ENCODE data around the gene PRR33.

PRR33 gene

DNA sequence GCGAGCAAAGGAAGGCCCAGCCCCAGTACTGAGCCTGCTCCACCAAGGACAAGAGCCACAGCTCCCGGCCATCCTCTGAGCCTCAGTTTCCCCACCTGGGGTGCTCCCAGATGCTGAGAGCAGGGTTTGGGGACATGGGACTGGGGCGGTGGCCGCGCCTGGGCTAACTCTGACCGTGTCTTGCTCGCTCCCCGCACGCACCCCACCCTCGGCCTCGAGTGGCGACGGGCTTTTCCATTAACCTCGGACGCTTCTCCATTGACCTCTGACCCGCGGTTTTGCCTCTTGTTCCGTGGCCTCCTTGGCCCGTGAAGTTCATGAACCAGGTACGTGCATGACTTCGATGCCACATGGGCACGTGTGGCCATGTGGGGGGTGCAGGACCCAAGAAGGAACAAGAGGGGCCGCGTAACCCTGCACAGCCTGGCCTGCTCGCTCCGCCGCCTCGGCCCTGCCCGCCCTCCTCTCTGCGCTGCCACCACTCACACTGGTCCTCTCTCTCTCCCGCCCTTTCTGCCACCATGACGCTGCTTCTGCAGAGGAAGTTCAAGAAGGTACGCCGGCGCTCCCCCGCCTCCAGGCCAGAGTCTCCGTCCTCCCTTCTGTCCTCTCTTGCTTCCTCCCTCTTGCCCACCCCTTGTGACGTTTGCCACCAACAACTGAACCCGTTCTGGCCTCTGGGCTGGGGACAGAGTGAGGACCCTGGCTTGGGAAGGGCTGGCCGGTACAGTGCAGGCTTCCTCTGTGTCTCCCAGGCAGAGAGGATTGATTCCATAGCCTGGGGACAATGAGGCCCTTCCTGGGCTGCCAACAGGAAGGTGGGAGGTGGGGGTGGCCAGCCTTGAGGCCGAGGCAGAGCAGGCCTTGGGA is 34.7 kb upstream of the PRR33 start:
- peaks cover 12% of the 10 kb centered on the region for H3K27me3 ChIP-seq (ENCODE audit: control insufficient read depth, insufficient read depth, low read length)

DNA sequence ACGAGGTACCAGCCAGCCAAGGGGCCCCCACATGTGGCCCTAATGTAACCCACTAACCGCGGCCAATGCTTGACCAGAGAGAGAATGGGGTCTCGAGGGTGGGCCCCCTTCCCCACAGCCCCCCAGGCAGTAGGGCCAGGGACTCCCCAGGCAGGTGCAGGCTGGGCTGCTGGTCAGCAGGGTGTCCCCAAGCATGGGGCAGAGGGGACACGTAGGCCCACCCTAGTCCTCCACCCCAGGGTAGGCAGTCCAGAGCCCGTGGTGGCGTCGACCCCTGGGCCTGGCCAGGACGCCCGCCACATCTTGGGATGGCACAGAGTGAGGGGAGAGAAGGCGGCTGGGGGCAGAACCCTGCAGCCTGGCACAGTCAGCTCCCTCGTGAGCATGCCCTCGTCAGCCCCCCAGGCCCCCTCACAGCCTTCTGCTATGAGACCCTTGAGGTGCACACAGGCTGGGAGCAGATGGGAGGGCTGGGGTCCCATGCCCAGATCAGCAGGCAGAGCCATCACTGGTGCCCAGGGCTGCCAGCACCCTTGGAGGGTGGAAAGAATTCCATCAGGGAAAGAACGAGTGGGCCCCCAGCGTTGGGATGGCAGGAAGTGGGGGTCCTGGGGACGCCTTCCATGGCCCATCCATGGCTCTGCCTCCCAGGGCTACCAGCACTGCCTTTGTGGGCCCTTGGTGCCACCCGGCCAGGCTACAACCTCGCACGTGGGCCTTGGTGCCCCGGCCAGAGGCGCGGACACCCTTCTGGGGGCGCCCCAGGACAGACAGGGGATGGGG is 33.9 kb upstream of the PRR33 start:
- Histone ChIP-seq H3K4me3 (ENCODE audit: low read length) (no peak overlapping the region), H3K4me2 (ENCODE audit: low read length) (no peak overlapping the region), H3K9me3 (replicated peaks; ENCODE audit: low read length) (no peaks in the 10 kb centered on the region), H3K4me1 (ENCODE audit: control insufficient read depth, insufficient read depth, low read length) (peaks cover 12% of the 10 kb centered on the region), H3K9ac (ENCODE audit: low read depth, low read length) (no peak overlapping the region), H3K27me3 (ENCODE audit: control insufficient read depth, insufficient read depth, low read length) (peaks cover 6% of the 10 kb centered on the region), H3K36me3 (ENCODE audit: insufficient read depth, low read length) (no peaks in the 10 kb centered on the region)

More for the DNA sequence above, 34.7 kb upstream of the PRR33 start:
- Histone ChIP-seq H3K4me2 (ENCODE audit: low read length) (no peak overlapping the region), H3K36me3 (ENCODE audit: insufficient read depth, low read length) (no peaks in the 10 kb centered on the region), H3K4me3 (ENCODE audit: low read length) (no peak overlapping the region), H3K4me1 (ENCODE audit: control insufficient read depth, insufficient read depth, low read length) (peaks cover 6% of the 10 kb centered on the region), H3K9ac (ENCODE audit: low read depth, low read length) (no peak overlapping the region), H3K9me3 (replicated peaks; ENCODE audit: low read length) (no peaks in the 10 kb centered on the region)

DNA sequence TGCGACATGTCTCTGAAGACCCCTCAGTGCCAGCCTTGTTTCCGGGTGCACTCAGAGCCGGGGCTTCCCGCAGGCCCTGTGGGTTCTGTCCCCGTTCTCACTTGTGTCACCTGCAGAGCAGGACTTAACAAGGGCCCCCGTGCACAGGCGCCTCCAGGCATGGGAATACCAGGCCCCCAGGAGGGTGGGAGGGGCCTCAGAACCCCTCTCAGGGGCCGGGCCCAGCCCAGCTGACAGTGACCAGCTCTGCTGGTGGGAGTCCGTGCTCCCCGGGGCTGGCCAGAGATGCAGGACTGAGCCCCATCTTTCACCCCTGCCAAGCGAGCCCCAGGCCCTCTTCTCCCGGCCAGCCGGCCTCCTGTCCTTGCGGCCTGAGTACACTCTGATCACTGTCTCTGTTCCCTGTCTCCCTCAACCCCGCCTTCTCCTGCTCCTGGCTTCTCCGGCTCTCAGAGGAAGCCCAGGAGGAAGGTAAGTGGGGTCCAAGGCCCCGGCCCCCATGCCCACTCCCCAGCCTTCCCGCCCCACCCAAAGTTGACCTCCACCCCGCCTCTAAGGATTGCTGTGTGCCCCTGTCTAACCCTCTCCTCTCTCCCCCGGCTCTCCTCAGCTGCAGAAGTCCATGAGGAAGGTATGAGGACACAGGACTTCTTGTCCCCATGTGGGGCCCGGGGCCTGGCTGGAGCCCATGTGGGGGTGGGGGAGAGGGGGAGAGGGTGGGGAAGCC is 33.1 kb upstream of the PRR33 start:
- Histone ChIP-seq H3K4me3 (ENCODE audit: low read length) (no peak overlapping the region), H3K27me3 (ENCODE audit: control insufficient read depth, insufficient read depth, low read length) (no peaks in the 10 kb centered on the region), H3K4me1 (ENCODE audit: control insufficient read depth, insufficient read depth, low read length) (peaks cover 12% of the 10 kb centered on the region), H3K9ac (ENCODE audit: low read depth, low read length) (no peak overlapping the region), H3K36me3 (ENCODE audit: insufficient read depth, low read length) (no peaks in the 10 kb centered on the region), H3K4me2 (ENCODE audit: low read length) (no peak overlapping the region), H3K9me3 (replicated peaks; ENCODE audit: low read length) (no peaks in the 10 kb centered on the region)

GRCh38 chr11:1924181-1924580 is 32.5 kb upstream of the PRR33 start:
- Histone ChIP-seq H3K27me3 (ENCODE audit: control insufficient read depth, insufficient read depth, low read length) (no peaks in the 10 kb centered on the region), H3K9ac (ENCODE audit: low read depth, low read length) (no peak overlapping the region), H3K4me2 (ENCODE audit: low read length) (no peak overlapping the region), H3K36me3 (ENCODE audit: insufficient read depth, low read length) (no peaks in the 10 kb centered on the region), H3K4me1 (ENCODE audit: control insufficient read depth, insufficient read depth, low read length) (peaks cover 12% of the 10 kb centered on the region), H3K4me3 (ENCODE audit: low read length) (no peak overlapping the region), H3K9me3 (replicated peaks; ENCODE audit: low read length) (no peaks in the 10 kb centered on the region)

GRCh38 chr11:1923201-1923956 is 31.7 kb upstream of the PRR33 start:
- Histone ChIP-seq H3K9ac (ENCODE audit: low read depth, low read length) (no peak overlapping the region), H3K4me1 (ENCODE audit: control insufficient read depth, insufficient read depth, low read length) (peaks cover 12% of the 10 kb centered on the region), H3K27me3 (ENCODE audit: control insufficient read depth, insufficient read depth, low read length) (no peaks in the 10 kb centered on the region), H3K4me2 (ENCODE audit: low read length) (no peak overlapping the region), H3K9me3 (replicated peaks; ENCODE audit: low read length) (no peaks in the 10 kb centered on the region), H3K36me3 (ENCODE audit: insufficient read depth, low read length) (no peaks in the 10 kb centered on the region), H3K4me3 (ENCODE audit: low read length) (no peak overlapping the region)

DNA sequence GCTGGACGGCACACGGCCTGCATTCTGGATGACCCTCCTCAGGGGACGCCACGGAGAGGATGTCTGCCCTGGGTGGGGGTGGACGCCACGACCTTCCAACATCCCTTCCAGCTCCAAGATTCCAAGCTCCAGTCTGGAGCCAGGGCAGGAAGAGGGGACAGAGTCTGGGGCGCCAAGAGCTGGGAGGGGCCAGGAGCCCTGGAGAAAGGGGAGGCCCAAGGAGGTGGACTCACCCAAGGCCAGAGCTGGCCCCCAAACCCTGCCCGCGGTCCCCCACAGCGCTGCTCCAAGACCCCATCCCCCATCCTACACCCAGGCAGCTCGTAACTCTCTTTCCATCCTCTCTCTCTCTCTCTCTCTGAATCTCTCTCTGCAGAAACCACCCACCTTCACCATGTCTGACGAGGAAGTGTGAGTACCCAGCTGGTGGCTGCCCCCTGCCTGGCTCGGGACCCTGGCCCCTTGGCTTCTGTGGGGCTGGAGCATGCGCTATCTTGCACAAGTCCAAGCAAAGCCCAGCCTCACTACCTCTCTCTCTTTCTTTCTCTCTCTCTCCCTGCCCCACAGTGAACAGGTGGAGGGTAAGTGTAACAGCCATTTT is 30.9 kb upstream of the PRR33 start:
- H3K36me3 ChIP-seq (ENCODE audit: insufficient read depth, low read length), result no peaks in the 10 kb centered on the region
- H3K9me3 ChIP-seq (replicated peaks; ENCODE audit: low read length), result no peaks in the 10 kb centered on the region
- no peak overlapping the region for H3K9ac ChIP-seq (ENCODE audit: low read depth, low read length)
- H3K4me3 ChIP-seq (ENCODE audit: low read length), result no peak overlapping the region
- no peaks in the 10 kb centered on the region for H3K27me3 ChIP-seq (ENCODE audit: control insufficient read depth, insufficient read depth, low read length)
- H3K4me2 ChIP-seq (ENCODE audit: low read length), result no peak overlapping the region
- peaks cover 16% of the 10 kb centered on the region for H3K4me1 ChIP-seq (ENCODE audit: control insufficient read depth, insufficient read depth, low read length)

- H3K4me3 ChIP-seq (ENCODE audit: low read length), result no peak overlapping the region
- no peaks in the 10 kb centered on the region for H3K27me3 ChIP-seq (ENCODE audit: control insufficient read depth, insufficient read depth, low read length)
- no peak overlapping the region for H3K9ac ChIP-seq (ENCODE audit: low read depth, low read length)
- no peaks in the 10 kb centered on the region for H3K36me3 ChIP-seq (ENCODE audit: insufficient read depth, low read length)
- H3K4me2 ChIP-seq (ENCODE audit: low read length), result no peak overlapping the region
- peaks cover 22% of the 10 kb centered on the region for H3K4me1 ChIP-seq (ENCODE audit: control insufficient read depth, insufficient read depth, low read length)
- H3K9me3 ChIP-seq (replicated peaks; ENCODE audit: low read length), result no peaks in the 10 kb centered on the region
Measured at GRCh38 chr11:1921574-1922141, 30.0 kb upstream of the PRR33 start.

- H3K9me3 ChIP-seq (replicated peaks; ENCODE audit: low read length), result no peaks in the 10 kb centered on the region
- H3K4me3 ChIP-seq (ENCODE audit: low read length), result no peak overlapping the region
- H3K4me2 ChIP-seq (ENCODE audit: low read length), result no peak overlapping the region
- no peaks in the 10 kb centered on the region for H3K27me3 ChIP-seq (ENCODE audit: control insufficient read depth, insufficient read depth, low read length)
- H3K36me3 ChIP-seq (ENCODE audit: insufficient read depth, low read length), result no peaks in the 10 kb centered on the region
- H3K4me1 ChIP-seq (ENCODE audit: control insufficient read depth, insufficient read depth, low read length), result peaks cover 26% of the 10 kb centered on the region
- no peak overlapping the region for H3K9ac ChIP-seq (ENCODE audit: low read depth, low read length)
Measured at GRCh38 chr11:1920909-1921573, 29.3 kb upstream of the PRR33 start.

- peaks cover 28% of the 10 kb centered on the region for H3K4me1 ChIP-seq (ENCODE audit: control insufficient read depth, insufficient read depth, low read length)
- H3K9ac ChIP-seq (ENCODE audit: low read depth, low read length), result no peak overlapping the region
- no peak overlapping the region for H3K4me3 ChIP-seq (ENCODE audit: low read length)
- no peak overlapping the region for H3K4me2 ChIP-seq (ENCODE audit: low read length)
- no peaks in the 10 kb centered on the region for H3K9me3 ChIP-seq (replicated peaks; ENCODE audit: low read length)
- no peaks in the 10 kb centered on the region for H3K27me3 ChIP-seq (ENCODE audit: control insufficient read depth, insufficient read depth, low read length)
- H3K36me3 ChIP-seq (ENCODE audit: insufficient read depth, low read length), result no peaks in the 10 kb centered on the region
Measured at GRCh38 chr11:1920128-1920908, 28.6 kb upstream of the PRR33 start.

Measured in skeletal muscle satellite cell (primary cell).